SU-DHL-6 (cell line): Measurements from ENCODE around the gene ZCCHC8.
"Not testable (repeated sequence)": the region's sequence is repeated elsewhere in the genome, so short reads cannot be mapped to it uniquely, and the experiment has no call there.

Experiments used
- CTCF ChIP-seq: fragments of 200-600 bp; sonication (generic); IDR thresholded peaks from one replicate; pipeline ENCODE4 v1.5.1; 2017; ENCODE audit warnings: antibody characterized with exemption, mild to moderate bottlenecking, low read length, moderate library complexity; ENCODE audit not compliant: insufficient read depth, poor library complexity, severe bottlenecking
- EZH2phosphoT487 ChIP-seq: fragments of 200-600 bp; sonication (generic), shearing (Covaris generic); conservative IDR thresholded peaks from 2 replicates; pipeline ENCODE4 v1.6.1; 2018; ENCODE audit warnings: mild to moderate bottlenecking, antibody characterized with exemption, low read length, moderate library complexity, mixed read lengths

- TF ChIP-seq CTCF, EZH2phosphoT487: not testable (repeated sequence)
These were observed 56.7 kb downstream of the ZCCHC8 start for GRCh38 chr12:122444071-122444470.
